Endothelial cell of umbilical vein (primary cell): Measurements from ENCODE around the gene GLB1L. TPM values are rescaled to one million over a fixed set of nuclear protein-coding genes. Genes with fewer than 3 reads are reported as not detected.

Experiments used
- BruUV-seq: library from RNA; stranded (reverse); fragments of 400-500 nt; replicated peaks from 2 replicates; lab custom pipeline; 2021; lab: Mats Ljungman, UMichigan
- CTCF ChIA-PET: fragments of 300-600, 350-600 bp; sonication (Branson Sonifier 250); formaldehyde crosslinking; loops from one replicate; lab custom pipeline; 2021; ENCODE audit warnings: antibody characterized with exemption, inconsistent platforms; lab: Charles Lee
- POLR2A ChIA-PET: fragments of 300-600, 350-600 bp; sonication (Branson Sonifier 250); formaldehyde crosslinking; loops from one replicate; lab custom pipeline; 2021; ENCODE audit warnings: antibody characterized with exemption, inconsistent platforms; lab: Charles Lee
- DNase-seq: peaks from one replicate; pipeline ENCODE4 v3.0.0-alpha.2; 2011; ENCODE audit warnings: low read depth, low spot score
- FAIRE-seq: peaks from 2 replicates; lab custom pipeline; 2011; peaks lifted over from hg19 to GRCh38; lab: Jason Lieb, UNC
- H2AFZ ChIP-seq: 2 replicates; pipeline ENCODE4 v1.6.0; 2012; ENCODE audit warnings: low read depth, low read length, control low read depth, inconsistent platforms
- H3K27ac ChIP-seq: 2 replicates; pipeline ENCODE4 v1.5.1; 2011; ENCODE audit warnings: low read depth, mild to moderate bottlenecking, control low read depth, low read length, moderate library complexity; ENCODE audit not compliant: insufficient read depth
- H3K27me3 ChIP-seq, 2 experiments: 2 replicates each; pipeline versions ENCODE4 v1.6.0 to v1.6.1; 2011; ENCODE audit warnings: low read length in 2 of 2, mixed read lengths in 1 of 2; ENCODE audit not compliant: control insufficient read depth in 2 of 2, insufficient read depth in 2 of 2
- H3K36me3 ChIP-seq, 2 experiments: 2 replicates in 1 of 2; 3 replicates in 1 of 2; pipeline ENCODE4 v1.5.1; 2011; ENCODE audit warnings: low read length in 2 of 2, mild to moderate bottlenecking in 1 of 2, moderate library complexity in 1 of 2; ENCODE audit not compliant: control insufficient read depth in 2 of 2, insufficient read depth in 2 of 2; ENCODE audit errors: extremely low read depth in 1 of 2
- H3K4me1 ChIP-seq: 3 replicates; pipeline ENCODE4 v1.5.1; 2011; ENCODE audit warnings: mild to moderate bottlenecking, low read length; ENCODE audit not compliant: control insufficient read depth, insufficient read depth; ENCODE audit errors: extremely low read depth
- H3K4me2 ChIP-seq: 2 replicates; pipeline ENCODE4 v1.6.1; 2011; ENCODE audit warnings: low read length, control low read depth, mixed read lengths; ENCODE audit not compliant: insufficient read depth
- H3K4me3 ChIP-seq, 3 experiments: fragments of 200-600 bp in 1 of 3; sonication (generic), shearing (Covaris generic) in 1 of 3; replicated peaks in 1 of 3; 2 replicates each; pipeline ENCODE4 v1.5.1; 2011 to 2016; ENCODE audit warnings: control low read depth in 3 of 3, low read length in 3 of 3, mild to moderate bottlenecking in 2 of 3, inconsistent platforms in 1 of 3, low read depth in 1 of 3, moderate library complexity in 1 of 3; ENCODE audit not compliant: insufficient read depth in 1 of 3
- H3K79me2 ChIP-seq: 2 replicates; pipeline ENCODE4 v1.6.0; 2012; ENCODE audit warnings: low read length, inconsistent platforms; ENCODE audit not compliant: control insufficient read depth, insufficient read depth
- H3K9ac ChIP-seq: replicated peaks from 2 replicates; pipeline ENCODE3; 2011; ENCODE audit warnings: low read length, control low read depth; ENCODE audit not compliant: insufficient read depth; ENCODE audit errors: extremely low read depth
- H3K9me1 ChIP-seq: replicated peaks from 3 replicates; pipeline ENCODE4 v1.6.0; 2011; ENCODE audit warnings: mild to moderate bottlenecking, low read length; ENCODE audit not compliant: control insufficient read depth, insufficient read depth; ENCODE audit errors: extremely low read depth
- H3K9me3 ChIP-seq: replicated peaks from 2 replicates; pipeline ENCODE4 v1.5.1; 2012; ENCODE audit warnings: low read length, inconsistent platforms; ENCODE audit not compliant: control insufficient read depth, insufficient read depth
- H4K20me1 ChIP-seq: replicated peaks from 2 replicates; pipeline ENCODE3; 2011; ENCODE audit warnings: mild to moderate bottlenecking, low read length; ENCODE audit not compliant: control insufficient read depth, insufficient read depth; ENCODE audit errors: extremely low read depth
- CTCF ChIP-seq, 2 donors: IDR thresholded peaks; 1 replicate in 1 of 2; 2 replicates in 1 of 2; pipeline ENCODE4 v1.5.1; 2011; ENCODE audit warnings: low read length in 2 of 2, mild to moderate bottlenecking in 2 of 2, moderate library complexity in 2 of 2, control low read depth in 1 of 2, inconsistent platforms in 1 of 2, low read depth in 1 of 2; ENCODE audit not compliant: insufficient read depth in 1 of 2; ENCODE audit errors: extremely low read depth in 1 of 2
- EZH2 ChIP-seq: IDR thresholded peaks from 2 replicates; pipeline ENCODE4 v1.6.1; 2012; ENCODE audit warnings: borderline replicate concordance, low read depth, mild to moderate bottlenecking, moderate library complexity, low read length, inconsistent platforms; ENCODE audit not compliant: severe bottlenecking
- FOS ChIP-seq: IDR thresholded peaks from 2 replicates; pipeline ENCODE4 v1.6.1; 2011; ENCODE audit warnings: mild to moderate bottlenecking, low read length, moderate library complexity, borderline replicate concordance; ENCODE audit not compliant: insufficient read depth
- GATA2 ChIP-seq: IDR thresholded peaks from 2 replicates; pipeline ENCODE4 v1.7.0; 2011; ENCODE audit warnings: low read depth, mild to moderate bottlenecking, moderate library complexity, mixed read lengths, low read length; ENCODE audit not compliant: insufficient read length, insufficient read depth
- JUN ChIP-seq: IDR thresholded peaks from 2 replicates; pipeline ENCODE4 v1.6.1; 2011; ENCODE audit warnings: borderline replicate concordance, low read depth; ENCODE audit not compliant: insufficient read length, insufficient read depth
- MYC ChIP-seq: IDR thresholded peaks from one replicate; pipeline ENCODE4 v1.6.1; 2011; ENCODE audit warnings: mild to moderate bottlenecking, low read depth, low read length
- POLR2A ChIP-seq: IDR thresholded peaks from 2 replicates; pipeline ENCODE4 v1.6.1; 2012; ENCODE audit warnings: low read depth, mild to moderate bottlenecking, control low read depth, low read length
- POLR2AphosphoS5 ChIP-seq: IDR thresholded peaks from 2 replicates; pipeline ENCODE4 v1.6.1; 2012; ENCODE audit warnings: low read depth, mild to moderate bottlenecking, control low read depth, low read length, moderate library complexity; ENCODE audit not compliant: insufficient read depth
- dilution Hi-C: fragments of 300-500 bp; cut with MboI; formaldehyde crosslinking; loops from one replicate; pipeline ENCODE4 v1.15.0; 2019; ENCODE audit warnings: low sequenced_read_pairs; ENCODE audit not compliant: extremely low pct_ligation_motif_present
- intact Hi-C: fragments of 100-400 bp; cut with micrococcal nuclease; formaldehyde crosslinking; loops from one replicate; pipeline ENCODE4 v1.10.0; 2022
- polyA plus RNA-seq, 4 experiments: library from polyadenylated mRNA; depleted of rRNA in 3 of 4; stranded (reverse) in 3 of 4; unstranded in 1 of 4; fragments of >200 nt; gene quantifications; 2 replicates each; pipeline versions ENCODE4 v1.2.1 to v1.2.3, GENCODE V29; 2011 to 2012; ENCODE audit warnings: missing spikeins in 1 of 4
- total RNA-seq: library from RNA; stranded (reverse); gene quantifications from 2 replicates; pipeline ENCODE4 v1.2.3, GENCODE V29; 2021
- TF ChIP-seq, protein P1 (sequence below): IDR thresholded peaks from 2 replicates; pipeline ENCODE4 v1.6.1; 2011; ENCODE audit not compliant: insufficient read depth, insufficient read length

GLB1L gene
- total and polyA plus RNA-seq, 2 donors (not counting 3 experiments of a cell fraction or from before 2014, with no cell fraction given) = 9.2 to 11.9 TPM

DNA sequence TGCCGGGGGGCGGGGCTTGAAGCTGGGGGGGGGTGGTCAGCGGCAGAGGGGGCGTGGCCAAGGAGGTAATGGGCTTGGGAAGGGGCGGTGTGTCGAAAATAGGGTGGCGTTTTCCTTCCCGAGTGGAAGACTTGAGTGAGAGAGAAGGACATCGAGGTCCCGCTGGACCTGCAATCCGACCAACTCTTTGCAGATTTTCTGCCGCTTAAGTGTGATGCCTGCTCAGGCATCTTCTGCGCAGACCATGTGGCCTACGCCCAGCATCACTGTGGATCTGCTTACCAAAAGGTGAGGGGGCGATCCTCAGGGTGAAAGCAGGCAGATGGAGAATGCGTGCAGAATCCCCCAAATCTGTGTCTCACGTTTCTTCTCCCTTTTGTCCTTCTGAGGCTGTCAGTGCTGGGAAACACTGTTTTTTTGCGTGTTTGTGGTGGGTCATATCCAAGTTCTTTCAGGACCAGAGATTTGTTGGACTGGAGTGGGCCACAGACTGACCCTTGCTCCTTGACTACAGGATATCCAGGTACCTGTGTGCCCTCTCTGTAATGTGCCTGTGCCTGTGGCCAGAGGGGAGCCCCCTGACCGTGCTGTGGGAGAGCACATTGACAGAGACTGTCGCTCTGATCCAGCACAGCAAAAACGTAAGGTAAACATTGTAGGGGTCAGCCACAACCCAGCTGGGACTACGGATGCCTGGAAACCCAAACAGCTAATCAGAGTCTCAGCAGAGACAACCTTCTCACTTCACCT is 37.9 kb downstream of the GLB1L start:
- no peak for FAIRE-seq
- no peak for DNase-seq
- Histone ChIP-seq H3K36me3 (peaks cover 0 to 7% of the 10 kb centered on the region in 2 experiments), H3K27me3 (no peaks in the 10 kb centered on the region), H3K9me3 (no peaks in the 10 kb centered on the region), H3K4me3 (peak overlapping the region; percentile 7 to 83 (median 49)), H3K27ac (no peak overlapping the region), H4K20me1 (no peaks in the 10 kb centered on the region), H3K79me2 (no peaks in the 10 kb centered on the region), H3K4me2 (peak overlapping the region; percentile 71), H2AFZ (peak overlapping the region; percentile 13), H3K9me1 (no peaks in the 10 kb centered on the region), H3K9ac (no peak overlapping the region), H3K4me1 (peaks cover 18% of the 10 kb centered on the region)
- intact Hi-C loops (loop anchor here (1.0 to 2.0 kb wide), 3 partner anchors 11 to 181 kb away; partner anchors contain the start of genes ABCB6, GLB1L and STK16), dilution Hi-C loops (no loop called here)
- ChIA-PET CTCF (interaction anchor here (0.6 to 3.1 kb wide), 13 partner anchors 12 to 225 kb away, joined by 3 to 14 read pairs (median 6); partner anchors contain the start of genes ANKZF1, ATG9A, CNPPD1 and DNAJB2), POLR2A (interaction anchor here (0.6 kb wide), 1 partner anchor 10 kb away, joined by 4 read pairs; no protein-coding TSS in a partner anchor)
- BruUV-seq = TSS peak; percentile 45
- TF ChIP-seq MYC = no peak
- no peak for TF ChIP-seq CTCF (IDR thresholded peaks at IDR 0.05; ENCODE audit: extremely low read depth in 1 of 2, insufficient read depth in 1 of 2, low read depth in 1 of 2, low read length in 2 of 2)
- no peak for TF ChIP-seq POLR2AphosphoS5
- TF ChIP-seq FOS = no peak
- no peak for TF ChIP-seq POLR2A
- TF ChIP-seq JUN = no peak
- TF ChIP-seq EZH2 = no peak
- TF ChIP-seq, protein P1, sequence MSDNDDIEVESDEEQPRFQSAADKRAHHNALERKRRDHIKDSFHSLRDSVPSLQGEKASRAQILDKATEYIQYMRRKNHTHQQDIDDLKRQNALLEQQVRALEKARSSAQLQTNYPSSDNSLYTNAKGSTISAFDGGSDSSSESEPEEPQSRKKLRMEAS = no peak
- no peak for TF ChIP-seq GATA2
